GM10266 (cell line): ENCODE results near the gene LAIR2.

Source experiments
- DNase-seq: peaks from one replicate; pipeline ENCODE4 v3.0.0; 2012; ENCODE audit errors: extremely low spot score
- TF ChIP-seq, protein P1 (sequence below): IDR thresholded peaks from 2 replicates; pipeline ENCODE4 v1.5.1; 2012; ENCODE audit warnings: mild to moderate bottlenecking, low read depth; ENCODE audit not compliant: control insufficient read depth, insufficient read depth; ENCODE audit errors: missing control alignments

Gene LAIR2

GRCh38 chr19:54477650-54478049 is 25.0 kb upstream of the LAIR2 start:
- DNase-seq: no peak
- TF ChIP-seq, protein P1, sequence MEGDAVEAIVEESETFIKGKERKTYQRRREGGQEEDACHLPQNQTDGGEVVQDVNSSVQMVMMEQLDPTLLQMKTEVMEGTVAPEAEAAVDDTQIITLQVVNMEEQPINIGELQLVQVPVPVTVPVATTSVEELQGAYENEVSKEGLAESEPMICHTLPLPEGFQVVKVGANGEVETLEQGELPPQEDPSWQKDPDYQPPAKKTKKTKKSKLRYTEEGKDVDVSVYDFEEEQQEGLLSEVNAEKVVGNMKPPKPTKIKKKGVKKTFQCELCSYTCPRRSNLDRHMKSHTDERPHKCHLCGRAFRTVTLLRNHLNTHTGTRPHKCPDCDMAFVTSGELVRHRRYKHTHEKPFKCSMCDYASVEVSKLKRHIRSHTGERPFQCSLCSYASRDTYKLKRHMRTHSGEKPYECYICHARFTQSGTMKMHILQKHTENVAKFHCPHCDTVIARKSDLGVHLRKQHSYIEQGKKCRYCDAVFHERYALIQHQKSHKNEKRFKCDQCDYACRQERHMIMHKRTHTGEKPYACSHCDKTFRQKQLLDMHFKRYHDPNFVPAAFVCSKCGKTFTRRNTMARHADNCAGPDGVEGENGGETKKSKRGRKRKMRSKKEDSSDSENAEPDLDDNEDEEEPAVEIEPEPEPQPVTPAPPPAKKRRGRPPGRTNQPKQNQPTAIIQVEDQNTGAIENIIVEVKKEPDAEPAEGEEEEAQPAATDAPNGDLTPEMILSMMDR: no peak

DNA sequence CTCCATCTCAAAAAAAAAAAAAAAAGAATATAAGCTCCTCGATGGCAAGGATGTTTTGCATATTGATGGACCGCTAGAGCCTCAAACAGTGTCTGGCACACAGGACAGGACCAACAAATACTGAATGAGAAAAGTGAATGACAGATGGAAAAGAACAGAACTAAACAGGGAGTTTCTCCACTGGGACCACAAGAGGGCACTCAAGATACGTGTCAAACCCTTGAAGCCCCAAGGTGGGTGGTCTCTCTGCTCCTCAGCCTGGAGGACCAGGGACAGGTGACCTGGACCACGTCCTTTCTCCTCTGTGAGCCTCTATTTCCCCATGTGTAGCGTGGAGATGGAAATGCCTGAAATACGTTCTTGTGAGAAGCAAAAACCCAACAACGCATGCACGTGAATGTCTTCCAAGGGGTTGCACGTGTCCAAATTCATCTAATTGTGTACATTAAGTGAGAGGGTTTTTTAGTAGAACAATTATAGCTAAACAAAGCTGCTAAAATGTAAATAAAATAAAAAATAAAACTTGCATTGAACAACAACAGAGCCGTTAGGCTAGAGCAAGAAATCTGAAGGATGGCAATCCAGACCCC is 23.9 kb upstream of the LAIR2 start:
- DNase-seq: peak; percentile 50

GRCh38 chr19:54480051-54480450 is 22.6 kb upstream of the LAIR2 start:
- no peak for DNase-seq
- TF ChIP-seq, protein P1: no peak

More for the DNA sequence above, 23.9 kb upstream of the LAIR2 start:
- TF ChIP-seq, protein P1: peak; percentile 72

- peak; percentile 60 for DNase-seq
Observed at GRCh38 chr19:54481326-54481930, 21.2 kb upstream of the LAIR2 start.

GRCh38 chr19:54482889-54483288 is 19.7 kb upstream of the LAIR2 start:
- DNase-seq: no peak
- TF ChIP-seq, protein P1: no peak

More at GRCh38 chr19:54481326-54481930, 21.2 kb upstream of the LAIR2 start:
- TF ChIP-seq, protein P1: peak; percentile 84

- TF ChIP-seq, protein P1: no peak
Observed at GRCh38 chr19:54484451-54484850, 18.2 kb upstream of the LAIR2 start.

DNA sequence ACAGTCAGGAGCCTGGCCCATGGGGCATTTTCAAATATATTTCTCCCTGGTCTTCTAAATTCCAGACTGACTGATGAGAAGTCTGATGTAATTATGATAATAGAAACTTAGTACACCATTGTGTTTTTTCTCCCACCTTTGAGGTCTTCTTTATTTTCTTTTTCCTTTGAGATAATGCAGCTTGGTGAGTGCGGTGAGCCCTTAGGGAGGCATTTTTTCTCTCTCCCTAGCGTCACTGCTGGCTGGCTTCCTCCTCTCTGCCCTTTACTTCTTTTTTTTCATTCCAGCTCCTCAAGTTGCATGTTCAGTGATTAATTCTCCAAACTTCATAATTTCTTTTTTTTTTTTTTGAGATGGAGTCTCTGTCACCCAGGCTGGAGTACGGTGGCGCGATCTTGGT is 16.8 kb upstream of the LAIR2 start:
- DNase-seq: no peak
- TF ChIP-seq, protein P1: no peak

More at GRCh38 chr19:54484451-54484850, 18.2 kb upstream of the LAIR2 start:
- no peak for DNase-seq
